GM12801 (cell line): ENCODE results near the gene ELFN2.

Source experiments
- TF ChIP-seq, protein P1 (sequence below): IDR thresholded peaks from one replicate; pipeline ENCODE4 v1.5.1; 2011; ENCODE audit warnings: control low read depth; ENCODE audit not compliant: insufficient read length; ENCODE audit errors: extremely low read depth

ELFN2 gene

DNA sequence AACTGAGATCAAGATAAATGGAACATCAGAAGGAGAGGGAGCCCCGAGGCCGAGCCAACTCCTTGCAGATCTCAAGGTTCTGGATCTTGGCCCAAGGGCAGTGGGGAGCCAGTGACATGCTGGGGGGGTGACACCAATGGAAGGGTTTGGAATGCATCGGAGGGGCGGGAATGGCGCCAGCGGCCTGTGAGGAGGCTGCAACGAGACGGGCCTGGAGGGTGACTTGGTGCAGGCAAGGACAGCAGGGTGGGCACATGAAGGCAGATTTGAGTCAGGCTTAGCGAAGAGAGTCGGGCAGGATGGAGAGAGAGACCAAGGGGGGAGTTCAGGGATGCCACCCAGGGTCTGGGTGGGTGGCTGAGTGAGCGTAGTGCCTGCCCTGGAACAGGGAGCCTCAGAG is 23.2 kb downstream of the ELFN2 start:
- TF ChIP-seq, protein P1, sequence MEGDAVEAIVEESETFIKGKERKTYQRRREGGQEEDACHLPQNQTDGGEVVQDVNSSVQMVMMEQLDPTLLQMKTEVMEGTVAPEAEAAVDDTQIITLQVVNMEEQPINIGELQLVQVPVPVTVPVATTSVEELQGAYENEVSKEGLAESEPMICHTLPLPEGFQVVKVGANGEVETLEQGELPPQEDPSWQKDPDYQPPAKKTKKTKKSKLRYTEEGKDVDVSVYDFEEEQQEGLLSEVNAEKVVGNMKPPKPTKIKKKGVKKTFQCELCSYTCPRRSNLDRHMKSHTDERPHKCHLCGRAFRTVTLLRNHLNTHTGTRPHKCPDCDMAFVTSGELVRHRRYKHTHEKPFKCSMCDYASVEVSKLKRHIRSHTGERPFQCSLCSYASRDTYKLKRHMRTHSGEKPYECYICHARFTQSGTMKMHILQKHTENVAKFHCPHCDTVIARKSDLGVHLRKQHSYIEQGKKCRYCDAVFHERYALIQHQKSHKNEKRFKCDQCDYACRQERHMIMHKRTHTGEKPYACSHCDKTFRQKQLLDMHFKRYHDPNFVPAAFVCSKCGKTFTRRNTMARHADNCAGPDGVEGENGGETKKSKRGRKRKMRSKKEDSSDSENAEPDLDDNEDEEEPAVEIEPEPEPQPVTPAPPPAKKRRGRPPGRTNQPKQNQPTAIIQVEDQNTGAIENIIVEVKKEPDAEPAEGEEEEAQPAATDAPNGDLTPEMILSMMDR: no peak

- TF ChIP-seq, protein P1: no peak
Measured at GRCh38 chr22:37403267-37403960, 23.9 kb downstream of the ELFN2 start.

GRCh38 chr22:37402184-37402506 is 25.1 kb downstream of the ELFN2 start:
- TF ChIP-seq, protein P1: no peak

GRCh38 chr22:37401401-37402183 is 25.7 kb downstream of the ELFN2 start:
- TF ChIP-seq, protein P1: no peak

GRCh38 chr22:37400719-37401118 is 26.6 kb downstream of the ELFN2 start:
- TF ChIP-seq, protein P1: no peak

DNA sequence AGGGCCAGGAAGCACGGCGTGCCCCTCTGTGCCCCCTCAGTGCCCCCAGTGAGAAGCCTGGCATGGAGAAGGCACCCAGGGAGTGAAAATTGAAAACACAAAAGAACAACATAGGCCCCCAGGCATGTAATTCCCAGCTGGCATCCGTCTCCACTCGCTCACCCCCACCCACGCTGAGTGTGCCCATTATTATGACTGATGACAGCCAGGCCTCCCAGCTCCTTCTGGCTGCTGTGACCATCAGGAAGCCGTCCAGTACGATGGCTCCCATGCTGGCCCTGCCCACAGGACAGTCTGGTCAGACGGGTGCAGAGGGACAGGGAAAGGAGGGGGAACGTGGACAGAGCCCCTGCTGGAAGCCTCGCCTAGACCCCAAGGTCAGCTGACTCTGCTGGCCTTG is 30.1 kb downstream of the ELFN2 start:
- TF ChIP-seq, protein P1: no peak

GRCh38 chr22:37396488-37397084 is 30.7 kb downstream of the ELFN2 start:
- TF ChIP-seq, protein P1: no peak
